Hematopoietic multipotent progenitor cell treated with erythropoietin and hydrocortisone succinate and interleukin-3 and kit ligand, for 8 days (in vitro differentiated cells): Measurements from ENCODE around the gene NTF3.

ENCODE experiments used
- DNase-seq: peaks from one replicate; pipeline ENCODE4 v3.0.0-alpha.2; 2015

NTF3 gene

GRCh38 chr12:5489760-5490406 is 58.0 kb downstream of the NTF3 start:
- no peak for DNase-seq

- DNase-seq, result no peak
Observed at GRCh38 chr12:5492562-5492961, 60.7 kb downstream of the NTF3 start.

- no peak for DNase-seq
Observed at GRCh38 chr12:5493018-5493417, 61.1 kb downstream of the NTF3 start.

GRCh38 chr12:5494343-5494742 is 62.4 kb downstream of the NTF3 start:
- no peak for DNase-seq

GRCh38 chr12:5497329-5498053 is 65.6 kb downstream of the NTF3 start:
- DNase-seq, result no peak

GRCh38 chr12:5498076-5498475 is 66.2 kb downstream of the NTF3 start:
- DNase-seq, result no peak

- DNase-seq, result no peak
Observed at GRCh38 chr12:5498806-5499205, 66.9 kb downstream of the NTF3 start.

GRCh38 chr12:5499566-5500330 is 67.8 kb downstream of the NTF3 start:
- no peak for DNase-seq

- DNase-seq, result no peak
Observed at GRCh38 chr12:5500331-5500659, 68.4 kb downstream of the NTF3 start.

- DNase-seq, result no peak
Observed at GRCh38 chr12:5503774-5504173, 71.9 kb downstream of the NTF3 start.

GRCh38 chr12:5505116-5505515 is 73.2 kb downstream of the NTF3 start:
- DNase-seq, result no peak

- DNase-seq, result no peak
Observed at GRCh38 chr12:5505751-5506150, 73.8 kb downstream of the NTF3 start.

GRCh38 chr12:5506295-5506694 is 74.4 kb downstream of the NTF3 start:
- no peak for DNase-seq

- DNase-seq, result no peak
Observed at GRCh38 chr12:5506821-5507231, 74.9 kb downstream of the NTF3 start.

- DNase-seq, result no peak
Observed at GRCh38 chr12:5507401-5507935, 75.6 kb downstream of the NTF3 start.

GRCh38 chr12:5507944-5508343 is 76.0 kb downstream of the NTF3 start:
- DNase-seq, result no peak

GRCh38 chr12:5509102-5509501 is 77.2 kb downstream of the NTF3 start:
- no peak for DNase-seq

- no peak for DNase-seq
Observed at GRCh38 chr12:5509557-5509956, 77.6 kb downstream of the NTF3 start.

GRCh38 chr12:5510251-5510805 is 78.4 kb downstream of the NTF3 start:
- no peak for DNase-seq

- DNase-seq, result no peak
Observed at GRCh38 chr12:5511256-5511643, 79.3 kb downstream of the NTF3 start.

- peak; percentile 32 for DNase-seq
Observed at GRCh38 chr12:5511644-5512600, 80.0 kb downstream of the NTF3 start.

- no peak for DNase-seq
Observed at GRCh38 chr12:5512601-5512970, 80.7 kb downstream of the NTF3 start.
